ENCODE data around the gene CCDC6. TPM values are rescaled to one million over a fixed set of nuclear protein-coding genes. Genes with fewer than 3 reads are reported as not detected.
A peak's percentile ranks its signal among the peaks of the same experiment; 100 is the strongest.

Gene CCDC6
- total and polyA plus RNA-seq, 2 of the 4 experiments (the other 2 are of a cell fraction), result 21.8 to 30.8 TPM

- TF ChIP-seq MAFK (IDR thresholded peaks at IDR 0.05; ENCODE audit: low read depth, low read length) (peak; percentile 46; the same call in 1 of the 2 replicates), CHD1 (IDR thresholded peaks at IDR 0.05; ENCODE audit: low read depth, low read length) (no peak)
Observed at GRCh38 chr10:59808896-59809643, 97.3 kb downstream of the CCDC6 start (continued).

- Histone ChIP-seq H3K18ac (ENCODE audit: low read depth, low read length) (no peak overlapping the region), H2BK20ac (ENCODE audit: low read depth, low read length) (no peak overlapping the region), H3K4ac (ENCODE audit: low read depth, low read length) (no peak overlapping the region), H2BK5ac (ENCODE audit: low read depth, low read length, poor library complexity, severe bottlenecking) (no peak overlapping the region), H3K36me3 (ENCODE audit: control insufficient read depth, insufficient read depth, low read length) (peaks cover 30% of the 10 kb centered on the region), H3K9ac (ENCODE audit: low read depth, low read length) (no peak overlapping the region), H3K23ac (ENCODE audit: low read depth, low read length) (no peak overlapping the region), H3K9me3 (ENCODE audit: control insufficient read depth, insufficient read depth, low read length) (no peaks in the 10 kb centered on the region), H3K56ac (ENCODE audit: extremely low read depth, insufficient read depth, low read length) (no peak overlapping the region), H3K14ac (replicated peaks; ENCODE audit: low read depth, low read length) (no peak overlapping the region), H3K27ac (ENCODE audit: insufficient read depth, low read length) (no peak overlapping the region), H2BK120ac (ENCODE audit: low read depth, low read length) (no peak overlapping the region), H2AK5ac (ENCODE audit: low read depth, low read length) (no peak overlapping the region), H3K4me3 (ENCODE audit: insufficient read depth, low read depth, low read length) (no peak overlapping the region), H2BK15ac (ENCODE audit: low read depth, low read length) (no peak overlapping the region), H3K4me1 (ENCODE audit: control insufficient read depth, insufficient read depth, low read length) (no peaks in the 10 kb centered on the region), H4K5ac (ENCODE audit: low read depth, low read length) (no peak overlapping the region), H4K91ac (ENCODE audit: insufficient read depth, low read depth, low read length) (no peak overlapping the region), H2AK9ac (replicated peaks; ENCODE audit: low read depth, low read length, poor library complexity) (no peak overlapping the region), H4K20me1 (ENCODE audit: insufficient read depth, low read length) (no peaks in the 10 kb centered on the region), H4K8ac (ENCODE audit: low read depth in 2 of 2, low read length in 2 of 2) (no peak overlapping the region), H3K27me3 (ENCODE audit: control insufficient read depth, insufficient read depth, low read length) (no peaks in the 10 kb centered on the region), H2AFZ (replicated peaks; ENCODE audit: low read length, poor library complexity) (no peak overlapping the region), H3K4me2 (ENCODE audit: low read depth, low read length) (no peak overlapping the region), H3K9me1 (ENCODE audit: insufficient read depth, low read length) (no peaks in the 10 kb centered on the region; the same call in 1 of the 2 replicates), H3K79me1 (ENCODE audit: low read depth in 1 of 2, low read length in 2 of 2) (peaks cover 0 to 6% of the 10 kb centered on the region in 2 experiments; a peak in 2 of 4 replicates)
- intact Hi-C loops (cut with micrococcal nuclease), result loop anchor here (10.0 kb wide), 1 partner anchor 563 kb away; no protein-coding TSS in a partner anchor
- DNase-seq, result no peak
- dilution Hi-C loops (cut with HindIII; ENCODE audit: low sequenced_read_pairs, unreplicated experiment), result no loop called here
- ChIA-PET CTCF (interaction anchor here (1.3 kb wide), 1 partner anchor 8 kb away, joined by 3 read pairs; no protein-coding TSS in a partner anchor), POLR2A (ENCODE audit: unreplicated experiment) (no interaction called here)
- BruUV-seq (replicated peaks), result no TSS peak
- in situ Hi-C loops (cut with MboI; ENCODE audit: low sequenced_read_pairs), result loop anchor here (10.0 kb wide), 1 partner anchor 173 kb away; no protein-coding TSS in a partner anchor
- WGBS, 2 experiments (ENCODE audit: extremely low coverage in 2 of 2, insufficient read length in 1 of 2), result 89% methylated on average over 3 of the region's 9 CpGs; no CpG with 5 or more reads in 1 of the 2 experiments
- no peak for ATAC-seq (ENCODE audit: low read depth)
- TF ChIP-seq RCOR1 (IDR thresholded peaks at IDR 0.05; ENCODE audit: insufficient replicate concordance, low read length), result no peak
- TF ChIP-seq CEBPB (IDR thresholded peaks at IDR 0.05; ENCODE audit: low read depth, low read length), result no peak
- no peak for TF ChIP-seq USF2 (IDR thresholded peaks at IDR 0.05; ENCODE audit: low read depth, low read length)
- no peak for TF ChIP-seq SMC3 (IDR thresholded peaks at IDR 0.05; ENCODE audit: low read depth, low read length)
- TF ChIP-seq MAZ (IDR thresholded peaks at IDR 0.05; ENCODE audit: borderline replicate concordance, low read depth, low read length), result no peak
- TF ChIP-seq CTCF (conservative IDR thresholded peaks at IDR 0.05; ENCODE audit: low read depth, low read length), result no peak
- no peak for TF ChIP-seq NFE2L2 (IDR thresholded peaks at IDR 0.05; ENCODE audit: low read depth, low read length)
- TF ChIP-seq MXI1 (IDR thresholded peaks at IDR 0.05; ENCODE audit: borderline replicate concordance, low read depth, low read length), result no peak
Observed at GRCh38 chr10:59807629-59808620, 98.4 kb downstream of the CCDC6 start.

Measured in IMR-90 (cell line).